ENCODE results near the gene MS4A7.
"Not testable (repeated sequence)": the region's sequence is repeated elsewhere in the genome, so short reads cannot be mapped to it uniquely, and the experiment has no call there.

MS4A7 gene, protein sequence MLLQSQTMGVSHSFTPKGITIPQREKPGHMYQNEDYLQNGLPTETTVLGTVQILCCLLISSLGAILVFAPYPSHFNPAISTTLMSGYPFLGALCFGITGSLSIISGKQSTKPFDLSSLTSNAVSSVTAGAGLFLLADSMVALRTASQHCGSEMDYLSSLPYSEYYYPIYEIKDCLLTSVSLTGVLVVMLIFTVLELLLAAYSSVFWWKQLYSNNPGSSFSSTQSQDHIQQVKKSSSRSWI

DNA sequence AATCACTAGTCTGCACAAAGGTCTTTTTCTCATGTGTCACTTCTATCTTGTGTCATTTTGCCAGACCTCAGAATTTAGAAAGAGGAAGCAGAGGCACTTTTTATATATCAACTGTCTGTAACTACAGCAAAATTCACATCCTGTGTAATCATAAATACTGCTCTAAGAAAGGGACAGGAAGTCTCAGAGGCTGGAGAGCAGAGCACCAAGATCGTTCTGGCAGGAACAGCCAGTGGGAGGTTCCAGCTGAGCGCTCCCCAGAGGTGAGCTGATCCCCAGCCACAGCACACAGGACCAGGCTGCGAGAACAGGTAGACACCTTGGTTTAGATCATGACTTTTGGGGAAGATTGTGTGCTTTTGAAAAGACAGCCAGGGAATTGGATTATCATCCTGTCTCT, at the start of gene MS4A7:
Gene MS4A7 (plus strand): TSS at position 179 of the 400 bp plus-strand sequence. CDS start 4,610 bp downstream, outside the sequence.
- ATAC-seq (peak; percentile 52), DNase-seq (peak; percentile 24)

DNA sequence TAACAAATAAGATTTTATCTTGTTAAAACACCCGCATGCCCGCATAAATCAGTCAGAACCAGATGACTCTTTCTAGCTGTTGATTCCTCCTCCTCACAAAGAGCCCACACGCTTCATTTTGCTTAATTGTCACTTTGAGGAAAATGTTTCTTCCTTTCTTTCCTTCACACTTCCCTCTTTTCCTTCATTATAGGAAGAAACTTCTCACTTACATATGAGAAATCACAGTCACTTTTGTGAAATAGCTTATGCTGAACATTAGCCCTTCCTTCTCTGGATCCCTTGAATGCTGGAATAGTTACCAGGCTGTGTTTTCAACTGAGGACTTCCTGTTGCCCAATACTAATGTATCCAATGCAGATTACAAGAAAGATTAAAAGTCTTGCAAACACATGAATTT, 45.5 kb upstream of the MS4A7 start:
- ATAC-seq (no peak), DNase-seq (no peak)

DNA sequence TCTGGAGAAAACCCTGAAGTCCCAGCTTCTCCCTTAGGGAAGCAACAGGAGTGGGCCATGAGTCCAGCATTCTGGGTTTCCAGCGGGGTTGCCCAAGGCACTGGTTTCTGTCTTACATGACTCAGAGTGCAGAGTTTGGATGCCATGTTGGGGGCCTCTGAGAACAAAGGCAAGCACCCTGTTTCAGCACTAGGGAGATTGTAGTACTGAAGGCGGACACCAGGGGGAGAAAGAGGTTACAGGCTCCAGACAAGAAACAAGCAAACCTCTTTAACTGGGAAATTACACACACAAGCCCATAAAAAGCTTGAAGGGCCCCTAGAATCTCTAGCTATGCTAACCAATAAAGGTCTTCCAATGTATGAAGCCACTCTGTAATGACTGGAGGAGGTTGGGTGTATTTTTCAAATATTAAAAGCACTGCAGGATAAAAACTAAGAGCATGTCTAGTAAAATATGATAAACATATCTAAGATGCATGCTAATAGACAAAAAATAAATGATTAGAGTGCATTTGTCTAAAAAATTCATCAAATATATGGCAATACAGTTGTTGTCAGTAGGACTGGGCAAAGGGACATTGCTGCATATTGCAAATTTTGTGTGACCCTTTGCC, 44.2 kb upstream of the MS4A7 start:
- peak; percentile 79 for DNase-seq

DNA sequence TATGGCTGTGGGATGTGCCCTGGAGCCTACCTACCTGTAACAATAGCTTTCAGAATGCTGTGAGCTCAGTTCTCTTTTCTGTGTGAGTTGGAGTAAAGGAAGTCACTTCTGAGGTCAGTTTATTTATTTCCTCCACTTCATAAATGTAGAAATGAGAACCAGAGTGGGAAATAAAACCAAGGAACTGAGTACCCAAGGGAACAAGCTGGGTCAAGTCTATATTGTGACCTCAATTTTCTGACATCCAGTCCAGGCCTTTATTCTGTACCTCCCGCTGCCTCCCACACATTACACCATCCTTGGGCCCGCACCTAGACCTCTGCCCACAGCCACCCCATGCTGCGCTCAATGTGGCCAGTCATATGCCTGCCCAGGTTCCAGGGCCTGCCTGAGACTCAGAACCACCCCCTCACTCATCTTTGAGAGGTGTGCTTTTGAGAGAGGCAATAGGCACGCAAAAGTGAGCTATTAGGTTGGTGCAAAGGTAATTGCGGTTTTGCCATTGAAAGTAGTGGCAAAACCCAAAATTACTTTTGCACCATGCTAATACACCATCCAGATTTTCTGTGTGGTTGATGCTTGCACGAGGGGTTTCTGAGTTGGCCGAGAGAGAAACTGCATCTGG, 41.5 kb upstream of the MS4A7 start:
- DNase-seq = no peak
- ATAC-seq = no peak

More for the DNA sequence above, 44.2 kb upstream of the MS4A7 start:
- peak; percentile 66 for ATAC-seq

DNA sequence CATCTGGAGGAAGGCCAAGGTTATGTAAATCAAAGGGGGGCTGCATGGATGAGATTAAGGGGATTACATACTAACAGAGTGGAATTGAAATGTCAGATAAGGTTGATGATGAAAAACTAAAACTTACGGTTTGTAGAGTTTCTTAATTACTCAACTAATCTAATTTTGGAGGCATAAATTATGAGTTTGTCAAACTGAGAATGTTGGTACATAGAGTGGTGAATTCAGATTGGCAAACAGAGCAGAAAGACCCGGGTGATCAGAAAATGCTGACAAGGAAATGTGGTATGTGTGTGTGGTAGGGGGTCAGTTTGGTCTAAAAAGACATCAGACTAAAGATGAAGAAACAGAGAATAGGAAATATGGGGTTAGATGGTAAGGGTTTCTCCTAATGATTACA, 40.3 kb upstream of the MS4A7 start:
- no peak for ATAC-seq
- no peak for DNase-seq

DNA sequence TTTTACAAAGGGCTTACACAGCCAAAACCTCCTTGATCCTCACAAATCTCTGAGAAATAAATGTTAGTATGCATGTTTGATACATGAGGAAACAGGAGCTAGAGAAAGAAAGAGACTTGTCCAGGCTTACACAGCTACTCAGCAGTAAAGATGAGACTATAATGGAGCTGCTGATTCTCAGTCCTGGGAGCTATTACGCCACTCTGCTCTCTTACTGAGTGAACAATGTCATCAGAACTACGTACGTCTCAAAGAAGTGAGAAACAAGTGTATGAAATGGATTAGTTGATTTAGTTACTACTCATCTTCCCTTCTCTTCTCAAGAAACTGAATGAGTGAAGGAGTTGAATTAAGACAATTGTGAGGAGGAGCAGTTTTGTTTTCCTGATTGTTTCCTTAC, 39.0 kb upstream of the MS4A7 start:
- DNase-seq (no peak), ATAC-seq (no peak)

DNA sequence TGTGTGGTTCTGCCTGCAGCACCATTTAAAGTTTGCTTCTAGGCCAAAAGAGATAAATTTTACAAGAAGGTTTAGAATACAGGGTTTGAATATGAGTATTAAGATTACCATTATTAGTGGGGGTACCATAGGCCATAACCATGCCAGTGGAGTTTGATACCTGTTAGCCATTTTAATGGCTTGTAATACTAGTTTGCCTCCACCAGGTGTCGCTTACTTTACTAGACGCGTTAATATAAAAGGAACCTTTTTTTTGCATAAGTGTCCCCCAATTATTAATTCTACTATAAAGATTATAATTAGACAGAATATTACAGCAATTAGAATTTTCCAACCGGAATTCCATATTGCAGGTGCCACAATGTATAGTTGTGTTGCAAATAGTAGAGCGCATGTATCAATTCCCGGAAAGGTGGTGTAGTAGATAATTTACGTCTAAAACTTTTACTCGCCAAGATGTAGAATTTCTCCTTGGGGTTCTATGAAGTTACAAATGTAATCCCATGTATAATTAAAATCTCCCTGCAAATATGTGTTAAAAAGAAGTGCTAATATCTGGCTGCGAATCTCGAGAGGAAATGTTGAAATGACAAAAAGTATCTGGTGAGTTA, 35.1 kb upstream of the MS4A7 start:
- no peak for ATAC-seq
- no peak for DNase-seq

DNA sequence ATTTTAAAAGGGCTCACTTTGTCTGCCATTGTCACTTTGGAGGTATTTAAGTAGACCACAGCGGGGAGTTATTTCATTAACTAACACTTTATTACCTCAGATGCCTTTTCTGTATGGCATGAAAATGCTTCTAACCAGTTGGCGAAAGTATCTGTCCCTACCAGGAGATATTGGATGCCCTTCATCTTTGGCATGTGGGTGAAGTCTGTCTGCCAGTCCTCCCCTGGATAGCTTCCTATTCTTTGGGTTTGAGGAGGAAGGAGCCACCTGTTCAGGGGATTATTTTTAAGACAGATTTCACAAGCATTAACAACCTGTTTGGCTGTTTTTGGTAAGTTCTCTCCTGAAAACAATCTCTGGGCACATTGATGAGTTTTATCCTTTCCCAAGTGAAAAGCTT, 34.2 kb upstream of the MS4A7 start:
- DNase-seq (no peak), ATAC-seq (no peak)

DNA sequence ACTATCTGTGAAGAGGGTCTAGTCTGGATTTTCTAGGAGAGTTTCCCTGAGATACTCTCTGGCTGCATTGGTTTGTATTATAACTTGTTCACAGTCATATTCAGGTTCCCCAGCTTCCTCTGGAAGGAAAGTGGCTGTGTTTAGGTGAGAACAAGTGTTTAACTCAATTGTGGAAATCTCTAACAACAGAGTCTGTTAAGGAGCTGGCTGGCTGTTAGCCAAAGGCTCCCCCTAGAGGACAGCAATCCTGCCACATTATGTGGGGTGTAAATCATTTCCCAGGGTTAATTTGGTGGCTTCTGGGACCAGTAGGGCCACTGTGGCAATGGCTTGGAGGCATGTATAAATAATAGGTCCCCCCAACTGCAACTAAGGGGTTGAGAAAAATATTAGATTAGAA, 32.8 kb upstream of the MS4A7 start:
- ATAC-seq = peak; percentile 32
- DNase-seq = peak; percentile 39

DNA sequence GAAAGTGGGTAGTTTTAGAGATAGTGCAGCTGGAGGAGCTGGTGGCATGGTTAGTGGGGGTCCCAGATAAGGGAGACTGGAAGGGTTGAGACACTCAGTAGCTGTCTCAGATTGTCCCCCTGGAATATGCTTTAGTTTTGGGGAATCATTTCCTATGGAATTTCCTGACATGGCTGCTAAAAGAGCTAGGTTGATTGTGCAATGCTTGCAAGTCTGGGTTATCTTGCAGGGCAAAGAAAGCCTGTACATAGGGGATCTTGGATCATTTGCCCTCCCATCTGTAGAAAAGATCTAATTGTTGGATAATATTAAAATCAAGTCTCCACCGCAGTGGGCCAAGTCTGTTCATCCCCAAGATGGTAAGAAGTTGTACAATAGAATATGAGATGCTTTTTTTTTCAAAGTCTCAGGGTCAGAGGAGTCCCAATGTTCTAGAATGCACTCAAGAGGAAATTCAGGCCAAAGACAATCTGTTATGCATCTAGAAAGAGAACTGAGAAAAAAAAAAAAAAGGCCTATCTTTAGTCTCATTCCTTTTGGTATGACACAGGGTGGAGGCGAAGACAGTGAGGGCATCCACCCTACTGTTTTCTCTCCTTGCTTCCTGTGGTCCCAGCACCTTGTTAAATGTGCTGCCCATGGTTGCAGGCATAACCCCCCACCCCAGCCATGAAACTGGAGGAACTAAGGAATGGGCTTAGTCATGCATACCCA, 31.1 kb upstream of the MS4A7 start:
- DNase-seq = no peak
- ATAC-seq = no peak

DNA sequence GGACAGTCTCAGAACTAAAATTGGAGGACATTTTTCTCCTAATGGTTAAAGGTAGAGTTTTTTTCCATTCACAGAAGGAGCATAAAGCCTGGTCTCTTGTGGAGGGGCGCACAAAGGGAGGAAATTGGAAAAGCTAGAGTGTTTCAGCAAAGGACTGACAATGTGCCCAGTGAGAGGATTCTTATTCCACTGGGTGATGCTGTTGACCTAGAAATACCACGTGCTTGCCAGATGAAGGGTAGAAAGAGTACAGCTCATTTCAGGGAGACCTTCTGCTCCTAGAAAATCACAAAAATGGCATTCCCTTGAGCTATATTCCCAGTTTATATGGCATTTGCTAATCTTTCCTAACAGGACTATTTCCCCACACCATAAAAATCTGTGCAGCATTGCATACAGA, 30.2 kb upstream of the MS4A7 start:
- ATAC-seq = no peak
- no peak for DNase-seq

DNA sequence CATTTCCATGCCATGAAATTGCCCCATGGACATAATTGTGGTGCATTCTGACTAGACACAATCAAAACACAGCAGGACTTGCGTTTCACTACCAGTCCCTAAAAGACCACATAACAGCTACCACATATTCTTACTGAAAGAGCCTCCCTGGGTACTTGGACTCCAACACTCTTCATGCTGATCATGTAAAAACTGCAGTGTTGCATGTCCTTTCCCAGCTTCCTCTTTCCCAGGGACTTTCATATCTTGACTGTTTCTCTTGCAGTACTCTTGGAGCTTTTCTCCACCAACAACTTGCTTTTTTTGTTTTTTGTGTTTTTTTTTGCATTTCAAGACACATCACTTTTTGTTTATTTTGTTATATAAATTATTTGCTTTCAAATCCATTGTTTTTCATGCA, 28.3 kb upstream of the MS4A7 start:
- ATAC-seq (no peak), DNase-seq (no peak)

DNA sequence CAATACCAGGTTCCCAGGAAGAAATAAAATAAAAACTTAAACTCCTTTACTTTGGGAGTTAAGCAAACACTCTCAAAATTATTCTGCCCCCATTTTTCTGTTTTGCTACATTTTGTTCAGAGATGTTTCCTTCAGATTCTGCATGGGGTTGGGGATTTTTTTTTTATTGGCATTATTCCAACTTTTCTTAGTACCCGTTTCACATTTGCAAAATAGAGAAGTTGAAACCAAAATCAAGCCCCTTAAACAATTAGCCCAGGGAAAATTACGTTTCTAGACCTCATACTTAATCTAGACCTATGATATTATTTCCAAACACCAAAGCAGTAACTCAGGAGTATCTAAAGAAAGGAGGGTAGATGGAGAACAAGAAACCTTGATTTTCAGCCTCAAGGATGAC, 20.6 kb upstream of the MS4A7 start:
- no peak for DNase-seq
- no peak for ATAC-seq

DNA sequence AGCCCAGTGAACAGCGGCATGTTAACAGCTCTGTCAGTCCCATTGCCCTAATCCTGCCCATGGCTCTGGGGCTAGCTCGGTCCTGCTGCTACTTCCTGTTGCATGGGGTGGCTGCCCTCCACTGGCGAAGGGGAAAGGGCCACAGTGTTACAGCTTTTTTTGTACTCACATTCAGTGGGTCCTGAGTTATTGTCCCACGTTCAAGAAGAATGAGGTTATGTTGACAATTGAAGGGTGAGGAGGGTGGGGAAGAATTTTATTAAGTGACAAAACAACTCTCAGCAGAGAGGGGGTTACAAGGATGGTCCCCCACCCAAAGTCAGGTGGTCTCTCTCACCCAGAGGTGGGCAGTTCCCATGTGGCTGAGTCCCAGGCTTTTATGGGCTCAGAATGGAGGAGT, 17.7 kb upstream of the MS4A7 start:
- no peak for ATAC-seq
- DNase-seq = no peak

DNA sequence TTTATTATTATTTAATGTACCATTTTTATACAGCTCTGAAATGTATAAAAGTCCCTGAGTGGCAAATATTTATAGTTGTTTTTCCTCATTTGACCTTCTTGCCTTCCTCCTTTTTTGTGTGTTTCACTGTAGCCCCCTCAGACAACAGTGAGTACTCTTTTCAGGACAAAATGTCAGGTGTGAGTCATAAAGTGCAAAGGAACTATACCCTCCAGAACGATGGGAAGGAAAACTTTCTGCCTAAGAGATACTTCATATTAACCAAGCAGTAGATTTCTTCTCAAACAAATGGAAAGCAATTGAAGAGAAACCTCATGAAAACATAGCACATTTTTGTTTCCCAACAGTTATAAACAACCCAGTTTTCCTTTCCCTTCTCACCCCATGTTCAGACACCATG, 16.1 kb upstream of the MS4A7 start:
- DNase-seq (no peak), ATAC-seq (no peak)

DNA sequence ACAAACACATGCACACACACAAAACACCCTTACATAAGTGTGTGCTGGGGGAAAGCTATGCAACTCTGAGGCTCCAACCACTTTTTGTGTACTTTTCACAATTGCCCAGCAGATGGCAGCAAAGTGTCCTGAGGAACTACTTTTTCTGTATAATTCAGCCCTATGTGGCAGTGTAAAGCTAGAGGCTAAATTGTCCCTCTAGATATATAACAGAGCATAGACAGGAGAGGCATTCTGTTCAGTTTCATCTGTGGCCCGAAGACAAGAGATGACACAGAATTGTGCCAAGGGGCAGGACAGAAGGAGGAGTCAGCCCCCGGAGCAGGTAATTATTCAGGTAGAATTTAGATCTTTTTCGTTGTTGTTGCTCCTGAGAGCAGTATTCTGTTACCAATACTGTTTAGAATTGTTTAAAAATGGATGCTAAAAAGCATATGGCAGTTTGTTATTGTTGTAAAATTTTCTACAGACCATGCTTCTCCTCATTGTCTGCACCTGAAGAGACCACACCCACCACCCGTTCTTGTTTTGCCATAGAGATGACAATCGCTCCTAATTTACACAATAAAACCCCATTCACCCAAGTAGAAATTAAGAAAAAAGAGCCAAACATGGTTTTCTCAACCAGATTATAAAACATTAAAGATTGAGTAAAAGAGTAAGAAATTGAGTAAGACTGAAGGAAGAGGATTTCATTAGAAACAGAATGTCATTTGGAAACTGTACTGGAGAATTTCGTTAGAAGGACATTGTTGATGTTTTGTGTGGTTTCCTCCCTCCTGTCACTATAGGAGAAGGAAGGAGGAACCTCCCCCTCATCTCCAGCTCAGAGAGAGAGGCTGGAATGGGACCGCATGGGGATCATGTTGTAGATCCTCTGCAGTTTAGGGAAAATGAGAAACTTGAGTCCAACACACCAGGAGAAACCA, 14.5 kb upstream of the MS4A7 start:
- ATAC-seq (peak; percentile 52), DNase-seq (peak; percentile 61)

DNA sequence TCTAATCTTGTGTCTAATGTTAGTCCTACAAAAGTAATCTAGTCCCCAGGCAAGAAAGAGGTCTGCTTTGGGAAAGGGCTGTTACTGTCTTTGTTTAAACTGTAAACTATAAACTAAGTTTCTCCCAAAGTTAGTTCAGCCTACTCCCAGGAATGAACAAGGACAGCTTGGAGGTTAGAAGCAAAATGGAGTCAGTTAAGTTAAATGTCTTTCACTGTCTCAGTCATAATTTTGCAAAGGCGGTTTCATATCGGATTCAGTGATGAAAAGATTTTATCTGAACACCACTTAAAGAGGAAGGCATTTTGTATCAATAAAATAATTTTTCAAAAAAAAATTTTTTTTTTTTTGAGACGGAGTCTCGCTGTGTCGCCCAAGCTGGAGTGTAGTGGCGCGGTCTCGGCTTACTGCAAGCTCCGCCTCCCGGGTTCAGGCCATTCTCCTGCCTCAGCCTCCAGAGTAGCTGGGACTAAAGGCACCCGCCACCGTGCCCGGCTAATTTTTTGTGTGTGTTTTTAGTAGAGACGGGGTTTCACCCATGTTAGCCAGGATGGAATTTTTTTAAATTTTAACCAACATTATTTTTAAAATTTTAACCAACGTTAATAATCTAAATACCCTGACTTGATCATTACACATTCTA, 11.9 kb upstream of the MS4A7 start:
- DNase-seq, ATAC-seq: not testable (repeated sequence)

DNA sequence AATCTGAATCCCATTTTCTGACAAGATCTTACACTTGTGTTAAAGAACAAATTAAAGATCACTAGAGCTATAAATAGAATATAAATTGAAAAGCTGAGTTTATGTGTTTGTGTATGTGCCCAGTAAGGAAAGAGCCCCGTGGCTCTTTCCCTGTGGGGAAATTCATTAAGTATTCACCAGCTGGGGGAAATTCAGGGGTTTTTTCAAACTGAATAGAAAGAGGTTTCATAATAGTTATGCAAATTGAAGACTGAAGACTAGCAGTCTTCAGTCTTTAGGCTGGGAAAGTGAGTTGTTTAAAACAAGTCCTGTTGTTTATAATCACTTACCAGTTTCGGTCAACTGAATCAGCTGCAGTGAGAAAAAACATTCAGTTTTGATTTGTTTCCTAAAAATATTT, 11.3 kb upstream of the MS4A7 start:
- ATAC-seq (peak; percentile 67), DNase-seq (no peak)

DNA sequence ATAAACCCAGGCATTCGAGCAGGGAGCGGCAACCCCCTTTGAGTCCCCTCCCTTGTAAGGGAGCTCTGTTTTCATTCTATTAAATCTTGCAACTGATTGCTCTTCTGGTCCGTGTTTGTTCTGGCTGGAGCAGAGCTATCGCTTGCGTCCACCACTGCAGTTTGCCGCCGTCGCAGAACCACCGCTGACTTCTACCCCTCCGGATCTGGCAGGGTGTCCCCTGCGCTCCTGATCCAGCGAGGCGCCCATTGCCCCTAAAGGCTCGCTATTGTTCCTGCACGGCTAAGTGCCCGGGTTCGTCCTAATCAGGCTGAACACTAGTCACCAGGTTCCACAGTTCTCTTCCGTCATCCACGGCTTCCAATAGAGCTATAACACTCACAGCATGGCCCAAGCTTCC, 10.4 kb upstream of the MS4A7 start:
- ATAC-seq (no peak), DNase-seq (no peak)

DNA sequence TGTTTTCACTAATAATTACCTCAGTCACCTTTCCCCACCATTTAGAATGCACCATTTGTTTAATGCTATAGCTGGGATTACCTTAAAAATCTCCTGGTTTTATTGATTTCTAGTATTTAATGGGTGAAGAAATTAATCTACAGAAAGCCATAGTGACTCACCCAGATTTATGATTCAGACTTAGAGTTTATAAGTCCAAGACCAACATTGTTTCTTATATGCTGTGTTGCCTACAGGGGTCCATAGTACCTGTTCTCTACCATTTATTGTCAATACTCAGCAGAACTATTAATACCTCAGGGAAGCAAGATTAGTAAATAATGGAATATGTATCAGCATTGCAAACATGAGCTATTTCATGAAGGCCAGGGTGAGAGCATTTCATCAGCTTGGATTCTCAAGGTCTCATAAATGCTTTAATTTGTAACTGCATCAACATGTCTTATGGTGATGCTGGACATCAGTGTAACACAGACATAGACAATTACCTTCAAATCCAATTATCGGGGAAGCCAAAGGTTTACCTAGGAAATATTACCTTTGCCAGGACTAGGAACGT, 8.0 kb upstream of the MS4A7 start:
- ATAC-seq (no peak), DNase-seq (no peak)

DNA sequence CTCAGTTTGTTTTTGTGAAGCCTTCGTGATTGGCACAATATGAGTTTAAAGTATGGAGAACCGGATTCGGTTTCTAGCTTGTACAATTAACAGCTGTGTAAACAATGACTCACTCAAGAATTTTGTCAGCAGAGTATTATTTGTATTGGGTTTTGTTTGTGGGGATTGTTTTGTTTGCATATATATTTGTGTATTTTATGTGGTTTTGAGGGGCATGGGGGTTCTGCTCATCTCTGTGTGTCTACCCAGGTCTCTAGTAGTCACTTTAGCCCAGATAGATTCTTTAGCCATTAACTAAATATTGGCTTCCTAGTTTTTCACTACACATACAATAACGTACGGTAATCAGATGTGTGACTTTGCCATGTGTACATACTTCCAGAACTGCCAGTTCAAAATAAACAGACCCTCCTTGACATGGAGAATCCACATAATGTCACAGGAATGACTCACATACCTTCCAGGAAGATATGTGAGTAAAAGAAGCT, 7.5 kb upstream of the MS4A7 start:
- ATAC-seq (no peak), DNase-seq (no peak)

Measured in stimulated activated naive CD8-positive, alpha-beta T cell treated with anti-CD3 and anti-CD28 coated beads, Interleukin-15, Interleukin-2, amounts not matched to agents 100 U/mL and 50 U/mL, for 24 hours (primary cell).